GM18499 (cell line): ENCODE data around the gene TRIM62.

ENCODE experiments used
- ATAC-seq: cut with Tn5 transposase; IDR thresholded peaks from one replicate; pipeline ENCODE4 v1.9.1; 2021; ENCODE audit warnings: moderate number of reproducible peaks; ENCODE audit not compliant: insufficient read depth, unreplicated experiment

Gene TRIM62

GRCh38 chr1:33180911-33181890, 642 bp downstream of the TRIM62 start:
- ATAC-seq: no peak

DNA sequence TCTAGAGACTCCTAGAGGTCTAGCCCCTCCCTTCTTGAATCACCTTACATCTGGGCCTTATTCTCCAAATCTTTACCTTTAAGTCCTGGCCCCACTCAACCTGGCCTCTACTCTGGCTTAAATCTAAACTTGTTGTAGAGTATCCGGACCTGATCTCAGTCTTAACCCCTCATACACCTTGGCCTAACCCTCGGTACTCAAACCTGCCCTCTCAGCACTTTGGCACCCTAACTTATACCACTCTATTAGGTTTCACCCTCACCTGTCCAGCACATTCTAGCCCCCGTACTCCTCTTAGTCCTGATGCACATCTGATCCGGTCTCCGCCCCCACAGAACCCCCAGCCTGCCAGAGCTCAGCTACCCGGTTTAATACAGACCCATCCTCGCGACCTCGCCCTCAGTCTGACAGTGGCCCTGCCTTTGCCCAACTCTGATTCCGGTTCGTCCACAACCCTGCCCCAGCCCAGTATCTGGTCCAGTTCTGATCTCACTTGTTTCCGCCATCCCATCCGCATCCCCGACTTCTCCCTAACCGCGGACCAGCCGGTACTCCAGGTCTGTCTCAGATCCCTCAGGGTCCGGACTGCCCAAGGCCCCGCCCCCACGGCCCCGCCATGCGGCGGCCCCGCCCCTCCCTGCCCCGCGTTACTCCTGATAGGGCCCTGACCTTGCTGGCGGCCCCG, 1.5 kb downstream of the TRIM62 start:
- ATAC-seq: no peak

GRCh38 chr1:33178836-33179439, 2.9 kb downstream of the TRIM62 start:
- no peak for ATAC-seq

GRCh38 chr1:33177996-33178540, 3.8 kb downstream of the TRIM62 start:
- ATAC-seq: no peak

DNA sequence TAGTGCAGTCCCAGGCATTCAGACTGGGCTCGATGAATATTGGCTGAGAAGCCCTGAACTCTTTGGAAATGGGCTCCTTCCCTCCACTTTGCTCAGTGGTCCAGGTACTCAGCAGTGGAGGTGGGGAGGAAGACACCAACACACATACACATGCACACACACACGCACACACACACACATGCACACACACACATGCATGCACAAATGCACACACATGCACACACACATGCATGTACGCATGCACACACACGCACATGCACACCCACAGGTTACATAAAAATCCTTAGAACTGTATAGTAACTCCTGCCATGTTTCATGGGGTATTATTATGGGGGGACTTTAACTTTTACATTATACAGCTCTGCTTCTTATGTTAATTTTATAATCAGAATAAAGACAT, 5.0 kb downstream of the TRIM62 start:
- ATAC-seq: no peak

DNA sequence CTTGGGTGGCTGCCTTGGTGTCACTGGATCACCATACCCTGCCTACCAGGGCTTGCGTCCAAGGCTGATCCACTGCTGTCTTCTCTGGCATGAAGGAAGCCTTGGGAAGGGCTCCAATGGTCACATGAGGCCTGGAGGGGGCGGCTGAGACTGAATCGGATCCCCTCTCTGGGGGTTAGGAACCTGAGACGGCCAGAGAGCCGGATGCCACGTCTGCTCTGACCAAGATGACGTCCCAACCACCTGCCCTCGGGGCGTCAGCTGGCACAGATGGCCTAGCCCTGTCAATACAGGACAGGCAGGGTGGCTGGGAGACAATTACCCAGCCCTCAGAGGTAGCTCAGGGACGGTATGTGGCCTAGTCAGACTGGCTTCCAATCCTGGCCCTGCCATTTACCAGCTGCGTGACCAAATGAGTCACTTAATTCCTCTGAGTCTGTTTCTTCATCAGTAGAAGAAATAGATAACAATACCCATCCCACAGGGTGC, 5.4 kb downstream of the TRIM62 start:
- ATAC-seq: no peak

- no peak for ATAC-seq
Observed at GRCh38 chr1:33175865-33176264, 6.0 kb downstream of the TRIM62 start.

DNA sequence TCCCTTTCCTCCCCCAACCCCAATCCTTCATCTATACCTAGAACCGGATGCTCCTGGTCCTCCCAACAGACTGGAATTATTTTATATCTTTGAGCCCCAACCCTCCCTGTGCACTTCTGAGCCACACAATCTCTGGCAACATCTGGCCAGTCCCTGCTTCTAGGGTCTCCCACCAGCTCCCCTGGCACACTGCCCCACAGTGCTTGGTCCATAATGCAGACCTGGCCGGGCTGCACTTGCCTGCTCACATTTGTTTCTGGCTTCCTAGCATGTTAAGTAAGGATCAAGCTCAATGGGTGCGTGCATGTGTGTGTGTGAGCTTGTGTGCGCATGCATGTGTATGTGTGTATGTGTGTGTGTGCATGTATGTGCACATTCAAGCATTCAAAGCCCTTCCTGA, 8.8 kb downstream of the TRIM62 start:
- no peak for ATAC-seq

DNA sequence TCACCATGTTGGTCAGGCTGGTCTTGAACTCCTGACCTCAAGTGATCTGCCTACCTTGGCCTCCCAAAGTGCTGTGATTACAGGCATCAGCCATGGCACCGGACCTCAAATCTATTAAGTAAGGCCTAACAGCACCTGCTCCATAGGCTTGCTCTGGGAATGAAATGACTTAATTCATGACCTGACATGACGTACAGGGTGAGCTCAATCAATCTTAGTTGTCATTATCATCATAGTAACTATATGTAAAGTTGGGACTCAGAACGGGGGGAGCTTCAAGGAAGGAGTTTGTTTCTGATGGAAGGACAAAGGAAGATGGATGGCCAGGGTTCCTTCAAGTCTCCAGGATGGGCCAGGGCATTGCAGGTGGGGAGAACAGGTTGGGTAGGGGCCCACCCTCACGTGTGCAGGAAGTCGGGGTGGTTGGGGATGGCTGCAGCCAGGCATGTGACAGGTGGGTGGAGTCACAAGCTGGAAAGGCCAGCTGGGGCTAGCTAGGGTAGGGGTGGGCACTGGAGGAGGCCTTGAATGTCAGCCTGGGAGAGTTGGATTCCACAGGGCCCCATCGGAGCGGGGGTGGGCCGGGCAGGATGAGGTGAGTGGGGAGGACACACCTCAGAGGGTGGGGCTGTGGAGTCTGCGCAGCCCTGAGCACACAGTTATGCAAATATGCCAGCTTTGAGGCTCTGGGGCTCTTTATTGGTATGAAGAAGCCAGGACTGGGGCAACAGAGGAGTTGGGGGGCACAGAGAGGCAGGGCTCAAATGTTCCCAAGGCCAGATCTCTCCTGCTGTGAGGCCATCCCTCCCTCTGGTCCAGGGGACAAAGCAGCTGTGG, 9.6 kb downstream of the TRIM62 start:
- ATAC-seq: no peak

GRCh38 chr1:33170351-33171274, 11.2 kb downstream of the TRIM62 start:
- no peak for ATAC-seq

DNA sequence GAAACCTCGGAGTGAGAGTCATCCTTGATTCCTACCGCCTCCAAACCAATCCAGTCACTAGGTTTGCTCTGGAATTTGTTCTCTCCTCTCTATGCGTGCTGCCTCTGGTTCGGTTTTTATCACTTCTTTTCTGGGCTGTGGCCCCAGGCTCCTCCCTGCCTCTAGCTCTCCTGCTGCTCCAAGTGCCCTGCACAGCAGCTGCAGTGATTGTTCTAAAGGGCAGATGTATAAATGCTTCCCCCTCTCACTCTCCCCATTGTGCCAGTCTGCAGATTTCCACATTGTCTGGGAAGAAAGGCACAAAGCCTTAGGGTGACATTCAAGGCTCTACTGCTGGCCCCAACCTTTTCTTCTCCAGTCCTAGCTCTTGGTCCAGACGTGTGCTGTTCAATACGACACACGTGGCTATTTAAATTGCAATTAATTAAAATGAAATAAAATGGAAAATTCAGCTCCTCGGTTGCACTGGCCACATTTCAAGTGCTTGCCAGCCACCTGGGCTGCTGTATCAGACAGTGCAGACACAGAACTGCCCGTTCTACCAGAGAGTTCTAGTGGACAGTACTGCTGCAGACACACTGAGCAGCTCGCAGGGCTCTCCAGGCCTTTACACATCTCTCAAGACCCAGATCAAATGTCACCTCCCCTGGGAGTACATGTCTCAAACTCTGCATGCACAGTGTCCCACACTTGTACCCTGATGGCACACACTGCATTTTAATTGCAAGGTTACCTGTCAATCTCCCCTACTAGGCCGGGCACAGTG, 12.4 kb downstream of the TRIM62 start:
- ATAC-seq: no peak

GRCh38 chr1:33168556-33169289, 13.1 kb downstream of the TRIM62 start:
- ATAC-seq: no peak

DNA sequence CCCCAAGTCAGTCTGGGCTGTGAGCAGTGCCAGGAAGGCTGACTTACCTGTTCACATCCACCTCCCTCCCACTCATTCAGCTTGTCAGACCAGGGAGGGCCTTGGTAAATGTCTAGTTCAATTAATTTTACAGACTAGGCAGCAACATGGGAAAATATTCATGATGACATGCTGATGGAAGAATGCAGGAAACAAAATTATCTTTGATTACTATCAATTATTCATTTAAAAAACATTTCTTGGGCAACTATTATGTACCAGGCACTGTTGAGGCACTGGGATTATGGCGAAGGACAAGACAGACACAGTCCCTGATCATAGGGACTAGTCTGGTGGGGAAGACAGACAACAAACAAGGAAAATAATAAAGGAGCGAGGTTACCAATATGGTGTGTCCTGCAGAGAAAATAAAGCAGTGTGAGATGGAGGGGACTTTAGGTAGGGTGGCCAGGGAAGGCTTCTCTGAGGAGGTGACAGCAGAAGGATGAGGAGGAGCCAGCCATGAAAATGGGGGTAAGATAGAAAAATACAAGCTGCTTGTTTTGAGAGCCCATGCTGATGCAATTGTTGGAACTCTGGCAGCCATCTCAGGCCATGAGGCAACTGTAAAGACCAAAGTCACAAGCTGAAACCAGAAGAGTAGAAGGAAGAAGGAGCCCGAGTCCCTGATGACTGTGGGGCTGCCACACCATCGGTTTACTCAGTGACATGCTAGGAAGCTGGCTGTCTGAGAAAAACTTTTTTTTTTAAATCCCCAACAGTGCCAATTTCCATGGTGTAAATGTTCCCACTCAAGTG, 14.0 kb downstream of the TRIM62 start:
- ATAC-seq: no peak

DNA sequence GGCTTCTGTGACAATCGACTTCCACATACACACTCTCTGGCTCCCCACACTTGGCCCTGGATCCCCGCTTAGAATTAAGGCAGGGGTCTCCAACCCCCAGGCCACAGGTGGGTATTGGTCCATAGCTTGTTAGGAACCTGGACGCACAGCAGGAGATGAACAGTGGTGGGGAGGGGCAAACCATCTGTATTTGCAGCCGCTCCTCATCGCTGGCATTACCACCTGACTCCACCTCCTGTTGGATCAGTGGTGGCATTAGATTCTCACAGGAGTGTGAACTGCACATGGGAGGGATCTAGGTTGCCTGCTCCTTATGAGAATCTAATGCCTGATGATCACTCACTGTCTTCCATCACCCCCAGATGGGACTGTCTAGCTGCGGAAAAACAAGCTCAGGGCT, 16.0 kb downstream of the TRIM62 start:
- no peak for ATAC-seq

DNA sequence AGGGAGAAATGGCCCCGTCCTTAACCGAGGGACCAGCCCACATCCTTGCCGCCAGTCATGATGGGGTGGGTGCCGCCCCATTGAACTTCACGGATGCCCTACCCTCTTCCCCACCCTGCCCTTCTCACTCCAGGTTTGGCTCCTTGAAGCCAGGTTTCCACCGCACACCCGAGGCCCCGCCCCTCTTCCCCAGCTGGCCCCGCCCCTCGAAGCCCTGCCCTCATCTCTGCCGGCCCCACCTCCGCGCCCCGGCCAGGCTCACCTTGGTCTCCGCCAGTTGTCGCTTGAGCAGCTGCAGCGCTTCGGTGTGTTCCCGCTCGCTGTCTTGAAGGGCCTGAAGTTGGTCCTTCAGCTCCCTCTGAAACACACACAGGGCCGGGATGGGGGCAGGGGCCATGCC, 16.6 kb downstream of the TRIM62 start:
- ATAC-seq: no peak

DNA sequence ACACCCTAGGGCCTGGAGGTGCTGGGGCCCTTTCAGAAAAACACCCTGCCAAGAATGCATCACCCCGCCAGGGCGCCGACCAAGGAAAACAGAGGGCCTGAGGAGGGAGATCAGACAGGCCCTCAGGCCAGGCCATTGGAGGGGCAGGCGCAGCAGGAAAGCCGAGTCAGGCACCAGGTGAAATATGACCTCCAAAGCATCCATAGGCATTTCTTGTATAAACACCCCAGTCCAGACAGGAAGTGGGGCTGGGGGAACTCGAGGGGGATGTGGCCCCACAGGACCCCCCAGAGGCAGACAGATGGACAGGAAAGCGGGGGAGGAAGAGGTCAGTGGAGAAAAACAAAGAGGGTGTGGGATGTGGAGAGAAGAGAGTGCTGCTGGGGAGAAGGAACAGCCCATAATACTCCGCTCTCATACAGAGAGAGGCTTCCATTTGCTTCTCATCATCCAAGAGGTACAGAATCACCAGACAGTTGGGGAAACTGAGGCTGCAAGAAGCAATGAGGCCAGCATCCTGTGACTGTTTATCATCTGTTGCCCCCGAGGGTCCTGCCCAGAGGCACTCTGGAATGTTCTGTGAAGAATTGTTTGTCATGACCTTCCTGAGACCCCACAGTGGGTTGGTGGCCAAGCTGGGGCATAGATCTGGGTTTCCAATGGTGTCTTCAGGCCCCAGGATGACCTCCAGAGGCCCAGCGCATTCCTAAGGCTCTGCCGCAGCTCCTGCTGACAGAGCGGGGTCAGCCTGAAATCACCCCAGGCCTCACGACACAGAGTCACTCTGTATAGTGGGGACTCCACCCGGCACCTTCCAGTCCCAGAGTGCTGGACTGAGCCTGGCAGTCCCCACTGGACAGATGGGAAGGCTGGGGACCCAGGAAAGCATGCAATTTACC, 18.0 kb downstream of the TRIM62 start:
- no peak for ATAC-seq
